ENCODE results near the gene RPL35.

RPL35 gene

GRCh38 chr9:124889006-124889405 is 27.2 kb upstream of the RPL35 start:
- H3K4me3 ChIP-seq (ENCODE audit: insufficient read depth in 1 of 2, low read depth in 1 of 2, low read length in 2 of 2): no peak overlapping the region
- H3K9me3 ChIP-seq (ENCODE audit: control insufficient read depth, low read length): no peaks in the 10 kb centered on the region
- no peaks in the 10 kb centered on the region for H3K27me3 ChIP-seq (ENCODE audit: control insufficient read depth in 1 of 2, insufficient read depth in 1 of 2, low read length in 2 of 2)
- 98% methylated on average over 13 of the region's 13 CpGs for WGBS
- H3K14ac ChIP-seq (ENCODE audit: low read length in 2 of 2): no peak overlapping the region
- no peak overlapping the region for H3K18ac ChIP-seq (ENCODE audit: low read depth in 1 of 2, low read length in 2 of 2)
- H3K23ac ChIP-seq (ENCODE audit: low read length in 2 of 2): no peak overlapping the region
- H3K27ac ChIP-seq (ENCODE audit: low read length, poor library complexity, severe bottlenecking): no peak overlapping the region
- peaks cover 61 to 81% of the 10 kb centered on the region in 2 experiments for H3K36me3 ChIP-seq (ENCODE audit: control insufficient read depth in 1 of 2, insufficient read depth in 2 of 2, low read depth in 1 of 2, low read length in 2 of 2)
- H3K4me2 ChIP-seq (ENCODE audit: low read length, poor library complexity, severe bottlenecking): no peak overlapping the region
- H2AFZ ChIP-seq (ENCODE audit: low read depth, low read length): no peak overlapping the region
- H4K8ac ChIP-seq (ENCODE audit: low read length): no peak overlapping the region
- H2AK5ac ChIP-seq (ENCODE audit: low read length, severe bottlenecking): no peak overlapping the region
- no peak overlapping the region for H2BK15ac ChIP-seq (ENCODE audit: low read depth, poor library complexity, severe bottlenecking)
- H3K4ac ChIP-seq (ENCODE audit: low read depth in 1 of 2, low read length in 2 of 2): no peak overlapping the region
- H3K9ac ChIP-seq (ENCODE audit: low read length): no peak overlapping the region
- no peak for DNase-seq
- no peak overlapping the region for H2BK5ac ChIP-seq (ENCODE audit: low read depth, low read length, poor library complexity, severe bottlenecking)
- H4K91ac ChIP-seq (ENCODE audit: low read length): peak overlapping the region; percentile 11
- H3K79me1 ChIP-seq (replicated peaks; ENCODE audit: low read length, poor library complexity, severe bottlenecking): peaks cover 2% of the 10 kb centered on the region
- no peak overlapping the region for H2BK12ac ChIP-seq (ENCODE audit: low read length in 2 of 2)
- H2BK120ac ChIP-seq (ENCODE audit: low read depth, low read length): no peak overlapping the region
- H3K4me1 ChIP-seq (ENCODE audit: control insufficient read depth, insufficient read depth, low read depth, low read length): no peaks in the 10 kb centered on the region

- H3K4me1 ChIP-seq (ENCODE audit: control insufficient read depth, insufficient read depth, low read depth, low read length): no peaks in the 10 kb centered on the region
- H3K14ac ChIP-seq (ENCODE audit: low read length in 2 of 2): no peak overlapping the region
- no peak overlapping the region for H2BK5ac ChIP-seq (ENCODE audit: low read depth, low read length, poor library complexity, severe bottlenecking)
- no peak overlapping the region for H3K4me2 ChIP-seq (ENCODE audit: low read length, poor library complexity, severe bottlenecking)
- H3K4ac ChIP-seq (ENCODE audit: low read depth in 1 of 2, low read length in 2 of 2): no peak overlapping the region
- no peak overlapping the region for H2BK15ac ChIP-seq (ENCODE audit: low read depth, poor library complexity, severe bottlenecking)
- no peak overlapping the region for H3K4me3 ChIP-seq (ENCODE audit: insufficient read depth in 1 of 2, low read depth in 1 of 2, low read length in 2 of 2)
- H4K8ac ChIP-seq (ENCODE audit: low read length): no peak overlapping the region
- H2AK5ac ChIP-seq (ENCODE audit: low read length, severe bottlenecking): no peak overlapping the region
- peaks cover 54 to 69% of the 10 kb centered on the region in 2 experiments for H3K36me3 ChIP-seq (ENCODE audit: control insufficient read depth in 1 of 2, insufficient read depth in 2 of 2, low read depth in 1 of 2, low read length in 2 of 2)
- H3K18ac ChIP-seq (ENCODE audit: low read depth in 1 of 2, low read length in 2 of 2): no peak overlapping the region
- no peaks in the 10 kb centered on the region for H3K27me3 ChIP-seq (ENCODE audit: control insufficient read depth in 1 of 2, insufficient read depth in 1 of 2, low read length in 2 of 2)
- H3K79me1 ChIP-seq (replicated peaks; ENCODE audit: low read length, poor library complexity, severe bottlenecking): no peaks in the 10 kb centered on the region
- no peak overlapping the region for H4K91ac ChIP-seq (ENCODE audit: low read length)
- no peak for DNase-seq
- no peak overlapping the region for H3K23ac ChIP-seq (ENCODE audit: low read length in 2 of 2)
- no peak overlapping the region for H2AFZ ChIP-seq (ENCODE audit: low read depth, low read length)
- no peak overlapping the region for H2BK120ac ChIP-seq (ENCODE audit: low read depth, low read length)
- no peak overlapping the region for H3K9ac ChIP-seq (ENCODE audit: low read length)
- no peaks in the 10 kb centered on the region for H3K9me3 ChIP-seq (ENCODE audit: control insufficient read depth, low read length)
- no peak overlapping the region for H2BK12ac ChIP-seq (ENCODE audit: low read length in 2 of 2)
- WGBS: 95% methylated on average over 5 of the region's 5 CpGs
- H3K27ac ChIP-seq (ENCODE audit: low read length, poor library complexity, severe bottlenecking): no peak overlapping the region
Measured at GRCh38 chr9:124887832-124888231, 26.1 kb upstream of the RPL35 start.

GRCh38 chr9:124886866-124887492 is 25.2 kb upstream of the RPL35 start:
- no peak for DNase-seq

GRCh38 chr9:124886461-124886860 is 24.7 kb upstream of the RPL35 start:
- 95% methylated on average over 10 of the region's 10 CpGs for WGBS
- H2BK5ac ChIP-seq (ENCODE audit: low read depth, low read length, poor library complexity, severe bottlenecking): no peak overlapping the region
- no peak overlapping the region for H3K23ac ChIP-seq (ENCODE audit: low read length in 2 of 2)
- no peak overlapping the region for H4K8ac ChIP-seq (ENCODE audit: low read length)
- H2AFZ ChIP-seq (ENCODE audit: low read depth, low read length): no peak overlapping the region
- no peak overlapping the region for H3K4me2 ChIP-seq (ENCODE audit: low read length, poor library complexity, severe bottlenecking)
- no peak overlapping the region for H3K18ac ChIP-seq (ENCODE audit: low read depth in 1 of 2, low read length in 2 of 2)
- no peak overlapping the region for H3K9ac ChIP-seq (ENCODE audit: low read length)
- H2BK15ac ChIP-seq (ENCODE audit: low read depth, poor library complexity, severe bottlenecking): no peak overlapping the region
- no peak overlapping the region for H2BK12ac ChIP-seq (ENCODE audit: low read length in 2 of 2)
- no peak for DNase-seq
- H2BK120ac ChIP-seq (ENCODE audit: low read depth, low read length): no peak overlapping the region
- H3K79me1 ChIP-seq (replicated peaks; ENCODE audit: low read length, poor library complexity, severe bottlenecking): peaks cover 2% of the 10 kb centered on the region
- no peak overlapping the region for H2AK5ac ChIP-seq (ENCODE audit: low read length, severe bottlenecking)
- H3K4me3 ChIP-seq (ENCODE audit: insufficient read depth in 1 of 2, low read depth in 1 of 2, low read length in 2 of 2): no peak overlapping the region
- H3K4me1 ChIP-seq (ENCODE audit: control insufficient read depth, insufficient read depth, low read depth, low read length): peaks cover 7% of the 10 kb centered on the region
- no peak overlapping the region for H3K27ac ChIP-seq (ENCODE audit: low read length, poor library complexity, severe bottlenecking)
- no peak overlapping the region for H3K14ac ChIP-seq (ENCODE audit: low read length in 2 of 2)
- H3K9me3 ChIP-seq (ENCODE audit: control insufficient read depth, low read length): no peaks in the 10 kb centered on the region
- peak overlapping the region; percentile 7 for H4K91ac ChIP-seq (ENCODE audit: low read length)
- no peaks in the 10 kb centered on the region for H3K27me3 ChIP-seq (ENCODE audit: control insufficient read depth in 1 of 2, insufficient read depth in 1 of 2, low read length in 2 of 2)
- no peak overlapping the region for H3K4ac ChIP-seq (ENCODE audit: low read depth in 1 of 2, low read length in 2 of 2)
- peaks cover 67 to 82% of the 10 kb centered on the region in 2 experiments for H3K36me3 ChIP-seq (ENCODE audit: control insufficient read depth in 1 of 2, insufficient read depth in 2 of 2, low read depth in 1 of 2, low read length in 2 of 2)

More at GRCh38 chr9:124886866-124887492, 25.2 kb upstream of the RPL35 start:
- H2BK5ac ChIP-seq (ENCODE audit: low read depth, low read length, poor library complexity, severe bottlenecking): no peak overlapping the region
- no peak overlapping the region for H2BK12ac ChIP-seq (ENCODE audit: low read length in 2 of 2)
- peaks cover 2% of the 10 kb centered on the region for H3K79me1 ChIP-seq (replicated peaks; ENCODE audit: low read length, poor library complexity, severe bottlenecking)
- H2BK15ac ChIP-seq (ENCODE audit: low read depth, poor library complexity, severe bottlenecking): no peak overlapping the region
- H3K18ac ChIP-seq (ENCODE audit: low read depth in 1 of 2, low read length in 2 of 2): no peak overlapping the region
- no peak overlapping the region for H3K9ac ChIP-seq (ENCODE audit: low read length)
- H2AK5ac ChIP-seq (ENCODE audit: low read length, severe bottlenecking): no peak overlapping the region
- no peak overlapping the region for H3K27ac ChIP-seq (ENCODE audit: low read length, poor library complexity, severe bottlenecking)
- H3K27me3 ChIP-seq (ENCODE audit: control insufficient read depth in 1 of 2, insufficient read depth in 1 of 2, low read length in 2 of 2): no peaks in the 10 kb centered on the region
- H2BK120ac ChIP-seq (ENCODE audit: low read depth, low read length): no peak overlapping the region
- no peak overlapping the region for H3K4me2 ChIP-seq (ENCODE audit: low read length, poor library complexity, severe bottlenecking)
- H3K9me3 ChIP-seq (ENCODE audit: control insufficient read depth, low read length): no peaks in the 10 kb centered on the region
- no peak overlapping the region for H3K4me3 ChIP-seq (ENCODE audit: insufficient read depth in 1 of 2, low read depth in 1 of 2, low read length in 2 of 2)
- peak overlapping the region; percentile 7 for H4K91ac ChIP-seq (ENCODE audit: low read length)
- H3K4ac ChIP-seq (ENCODE audit: low read depth in 1 of 2, low read length in 2 of 2): no peak overlapping the region
- peaks cover 7% of the 10 kb centered on the region for H3K4me1 ChIP-seq (ENCODE audit: control insufficient read depth, insufficient read depth, low read depth, low read length)
- H2AFZ ChIP-seq (ENCODE audit: low read depth, low read length): no peak overlapping the region
- peaks cover 62 to 76% of the 10 kb centered on the region in 2 experiments for H3K36me3 ChIP-seq (ENCODE audit: control insufficient read depth in 1 of 2, insufficient read depth in 2 of 2, low read depth in 1 of 2, low read length in 2 of 2)
- 95% methylated on average over 16 of the region's 17 CpGs for WGBS
- H3K23ac ChIP-seq (ENCODE audit: low read length in 2 of 2): no peak overlapping the region
- no peak overlapping the region for H4K8ac ChIP-seq (ENCODE audit: low read length)
- H3K14ac ChIP-seq (ENCODE audit: low read length in 2 of 2): no peak overlapping the region

Data from mesenchymal stem cell (in vitro differentiated cells and primary cell).